ENCODE data around the gene TMEM9B.

- TF ChIP-seq CTCF (conservative IDR thresholded peaks at IDR 0.05; ENCODE audit: low read depth in 2 of 2) (no peak), JUNB (IDR thresholded peaks at IDR 0.05; ENCODE audit: unreplicated experiment) (no peak), STAT1 (IDR thresholded peaks at IDR 0.05; ENCODE audit: unreplicated experiment) (no peak), POLR2AphosphoS5 (IDR thresholded peaks at IDR 0.05; ENCODE audit: low read depth) (no peak), EZH2 (IDR thresholded peaks at IDR 0.05; ENCODE audit: low read depth, unreplicated experiment) (no peak), ZNF462 (CRISPR knock-in tag; IDR thresholded peaks at IDR 0.05) (no peak), CREB1 (CRISPR knock-in tag; IDR thresholded peaks at IDR 0.05; ENCODE audit: low read depth) (no peak)
Measured at GRCh38 chr11:8937659-8938058, 26.6 kb downstream of the TMEM9B start.

Measured in GM23338 (cell line).